HG02798 (cell line): ENCODE results near the gene GMPR2.

Experiments used
- ATAC-seq: cut with Tn5 transposase; IDR thresholded peaks from one replicate; pipeline ENCODE4 v1.9.1; 2021; ENCODE audit warnings: mild to moderate bottlenecking; ENCODE audit not compliant: unreplicated experiment, poor library complexity

GMPR2 gene

GRCh38 chr14:24281636-24282035, 48.9 kb downstream of the GMPR2 start:
- no peak for ATAC-seq

- no peak for ATAC-seq
Observed at GRCh38 chr14:24282736-24283135, 50.0 kb downstream of the GMPR2 start.

- ATAC-seq, result no peak
Observed at GRCh38 chr14:24283796-24284460, 51.2 kb downstream of the GMPR2 start.

- ATAC-seq, result no peak
Observed at GRCh38 chr14:24284501-24285035, 51.8 kb downstream of the GMPR2 start.

- ATAC-seq, result no peak
Observed at GRCh38 chr14:24285351-24285750, 52.6 kb downstream of the GMPR2 start.

- no peak for ATAC-seq
Observed at GRCh38 chr14:24286996-24287395, 54.3 kb downstream of the GMPR2 start.
